ENCODE results near the gene ZNF429. TPM values are rescaled to one million over a fixed set of nuclear protein-coding genes. Genes with fewer than 3 reads are reported as not detected.
"Not testable (repeated sequence)": the region's sequence is repeated elsewhere in the genome, so short reads cannot be mapped to it uniquely, and the experiment has no call there.

The ZNF429 gene
- total RNA-seq, 1 donor from 2014 or later, result 14.0 TPM

DNA sequence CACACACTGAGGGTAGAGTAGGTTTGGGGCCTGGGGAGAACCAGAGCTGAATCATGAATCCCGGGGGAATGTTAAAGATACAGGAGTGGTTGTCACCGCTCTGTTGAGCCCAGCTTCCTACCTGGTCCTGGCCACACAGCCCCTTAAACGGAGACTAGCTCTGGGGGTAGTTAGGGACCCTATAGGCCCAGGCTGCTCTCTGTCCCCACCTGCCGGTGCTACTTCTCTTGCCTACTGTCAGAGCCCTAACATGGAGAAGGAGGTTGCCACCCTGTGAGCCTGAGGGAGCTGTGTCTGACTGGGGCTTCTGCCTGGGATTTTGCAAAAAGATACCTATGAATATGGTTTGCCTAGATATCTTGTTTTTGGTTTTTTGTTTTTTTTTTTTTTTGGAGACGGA lies 36.6 kb upstream of the ZNF429 start:
- H3K4me1 ChIP-seq, result no peaks in the 10 kb centered on the region
- DNase-seq (peak; percentile 25), ATAC-seq (no peak)
- H3K4me3 ChIP-seq, result no peak overlapping the region
- H3K36me3 ChIP-seq, result no peaks in the 10 kb centered on the region
- no peak overlapping the region for H3K27ac ChIP-seq
- intact Hi-C loops (cut with DNase I), result no loop called here
- H3K9me3 ChIP-seq, result no peaks in the 10 kb centered on the region
- TF ChIP-seq, protein P1, sequence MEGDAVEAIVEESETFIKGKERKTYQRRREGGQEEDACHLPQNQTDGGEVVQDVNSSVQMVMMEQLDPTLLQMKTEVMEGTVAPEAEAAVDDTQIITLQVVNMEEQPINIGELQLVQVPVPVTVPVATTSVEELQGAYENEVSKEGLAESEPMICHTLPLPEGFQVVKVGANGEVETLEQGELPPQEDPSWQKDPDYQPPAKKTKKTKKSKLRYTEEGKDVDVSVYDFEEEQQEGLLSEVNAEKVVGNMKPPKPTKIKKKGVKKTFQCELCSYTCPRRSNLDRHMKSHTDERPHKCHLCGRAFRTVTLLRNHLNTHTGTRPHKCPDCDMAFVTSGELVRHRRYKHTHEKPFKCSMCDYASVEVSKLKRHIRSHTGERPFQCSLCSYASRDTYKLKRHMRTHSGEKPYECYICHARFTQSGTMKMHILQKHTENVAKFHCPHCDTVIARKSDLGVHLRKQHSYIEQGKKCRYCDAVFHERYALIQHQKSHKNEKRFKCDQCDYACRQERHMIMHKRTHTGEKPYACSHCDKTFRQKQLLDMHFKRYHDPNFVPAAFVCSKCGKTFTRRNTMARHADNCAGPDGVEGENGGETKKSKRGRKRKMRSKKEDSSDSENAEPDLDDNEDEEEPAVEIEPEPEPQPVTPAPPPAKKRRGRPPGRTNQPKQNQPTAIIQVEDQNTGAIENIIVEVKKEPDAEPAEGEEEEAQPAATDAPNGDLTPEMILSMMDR (IDR thresholded peaks at IDR 0.05), result no peak
- peaks cover 3% of the 10 kb centered on the region for H3K27me3 ChIP-seq

DNA sequence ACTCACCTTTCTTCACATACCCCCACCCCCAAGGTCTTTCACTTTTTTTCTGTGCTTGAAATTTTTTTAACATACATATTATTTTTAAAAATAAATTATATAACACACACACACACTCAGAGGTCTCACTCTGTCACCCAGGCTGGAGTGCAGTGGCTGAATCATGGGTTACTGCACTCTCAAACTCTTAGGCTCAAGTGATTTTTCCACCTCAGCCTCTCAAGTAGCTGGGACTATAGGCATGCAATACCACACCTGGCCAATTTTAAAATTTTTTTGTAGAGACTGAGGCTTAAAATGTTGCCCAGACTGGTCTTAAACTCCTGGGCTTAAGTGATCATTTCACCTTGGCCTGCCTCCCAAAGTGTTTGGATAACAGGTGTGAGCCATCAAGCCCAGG lies 32.9 kb upstream of the ZNF429 start:
- TF ChIP-seq, protein P1 (IDR thresholded peaks at IDR 0.05), result no peak
- DNase-seq, result no peak
- intact Hi-C loops (cut with DNase I), result no loop called here
- Histone ChIP-seq H3K4me1 (no peaks in the 10 kb centered on the region), H3K36me3 (no peaks in the 10 kb centered on the region), H3K4me3 (no peak overlapping the region), H3K27me3 (peaks cover 10% of the 10 kb centered on the region), H3K9me3 (no peaks in the 10 kb centered on the region), H3K27ac (no peak overlapping the region)
- ATAC-seq, result peak; percentile 10

DNA sequence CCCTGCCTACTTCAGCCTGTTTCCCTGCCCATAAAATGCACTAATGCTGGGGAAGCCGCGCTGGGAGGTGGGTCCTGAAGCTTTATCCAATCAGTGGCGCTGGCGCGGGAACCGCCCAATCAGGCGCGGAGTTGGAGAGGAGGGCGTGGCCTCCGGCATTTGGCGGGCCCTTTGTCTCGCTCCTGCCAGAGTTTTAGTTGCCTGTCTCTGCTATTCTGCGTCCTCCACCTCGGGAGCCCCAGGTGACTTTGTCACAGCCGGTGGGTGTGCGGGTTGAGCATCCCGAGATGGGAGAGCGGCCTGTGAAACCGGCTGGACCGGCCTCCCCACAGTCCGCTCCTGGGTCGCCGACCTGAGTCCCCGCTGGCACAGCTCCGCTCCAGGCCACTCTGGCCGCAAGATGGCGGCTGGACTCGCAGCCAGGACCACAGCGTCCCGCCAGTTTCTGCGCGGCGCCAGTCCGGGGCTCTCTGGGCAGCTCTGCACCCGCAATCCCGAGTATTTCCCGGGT lies 30.7 kb upstream of the ZNF429 start:
- Histone ChIP-seq H3K27ac (no peak overlapping the region), H3K4me1 (no peaks in the 10 kb centered on the region), H3K36me3 (no peaks in the 10 kb centered on the region), H3K9me3 (no peaks in the 10 kb centered on the region), H3K27me3 (peaks cover 10% of the 10 kb centered on the region), H3K4me3 (peak overlapping the region; percentile 51)
- DNase-seq (peak; percentile 85), ATAC-seq (peak; percentile 97)
- intact Hi-C loops (cut with DNase I), result no loop called here
- TF ChIP-seq, protein P1 (IDR thresholded peaks at IDR 0.05), result peak; percentile 5

DNA sequence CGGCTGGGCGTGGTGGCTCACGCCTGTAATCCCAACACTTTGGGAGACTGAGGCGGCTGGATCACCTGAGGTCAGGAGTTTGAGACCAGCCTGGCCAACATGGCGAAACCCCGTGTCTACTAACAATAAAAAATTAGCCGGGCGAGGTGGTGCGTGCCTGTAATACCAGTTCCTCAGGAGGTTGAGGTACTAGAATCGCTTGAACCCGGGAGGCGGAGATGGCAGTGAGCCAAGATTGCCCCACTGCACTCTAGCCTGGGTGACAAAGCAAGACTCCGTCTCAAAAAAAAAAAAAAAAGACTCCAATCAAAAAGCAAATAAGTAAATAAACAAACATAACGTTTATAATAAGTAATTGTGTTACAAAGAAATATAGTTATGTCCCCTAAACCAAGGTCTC lies 23.0 kb upstream of the ZNF429 start:
- DNase-seq; H3K27me3 ChIP-seq; intact Hi-C loops (cut with DNase I); H3K9me3 ChIP-seq; H3K36me3 ChIP-seq; H3K4me3 ChIP-seq; H3K27ac ChIP-seq; ATAC-seq; H3K4me1 ChIP-seq: not testable (repeated sequence)

DNA sequence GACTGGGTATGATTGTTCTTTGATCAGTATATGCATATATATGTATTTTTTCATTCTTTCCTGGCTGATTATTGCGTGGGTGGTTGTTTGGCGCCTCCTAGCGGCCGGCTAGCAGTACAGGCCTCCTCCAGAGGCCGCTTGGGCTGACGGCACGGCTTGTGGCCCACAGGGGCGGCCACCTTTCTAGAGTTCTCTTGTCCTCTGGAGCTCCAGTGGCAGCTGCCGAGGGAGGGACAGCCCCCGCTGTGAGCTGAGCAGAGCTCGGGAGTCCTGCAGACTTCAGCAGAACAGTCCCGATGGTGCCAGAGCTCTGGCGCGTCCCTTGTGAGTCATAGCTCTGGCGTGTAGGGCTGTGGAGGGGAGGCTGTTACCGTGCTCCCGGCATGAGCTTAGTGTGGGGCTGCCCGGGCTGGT lies 22.5 kb upstream of the ZNF429 start:
- DNase-seq (peak; percentile 83), ATAC-seq (peak; percentile 91)
- TF ChIP-seq, protein P1 (IDR thresholded peaks at IDR 0.05), result peak; percentile 93
- H3K4me3 ChIP-seq, result no peak overlapping the region
- no peaks in the 10 kb centered on the region for H3K9me3 ChIP-seq
- no peak overlapping the region for H3K27ac ChIP-seq
- H3K36me3 ChIP-seq, result no peaks in the 10 kb centered on the region
- H3K4me1 ChIP-seq, result no peaks in the 10 kb centered on the region
- intact Hi-C loops (cut with DNase I), result no loop called here
- no peaks in the 10 kb centered on the region for H3K27me3 ChIP-seq

DNA sequence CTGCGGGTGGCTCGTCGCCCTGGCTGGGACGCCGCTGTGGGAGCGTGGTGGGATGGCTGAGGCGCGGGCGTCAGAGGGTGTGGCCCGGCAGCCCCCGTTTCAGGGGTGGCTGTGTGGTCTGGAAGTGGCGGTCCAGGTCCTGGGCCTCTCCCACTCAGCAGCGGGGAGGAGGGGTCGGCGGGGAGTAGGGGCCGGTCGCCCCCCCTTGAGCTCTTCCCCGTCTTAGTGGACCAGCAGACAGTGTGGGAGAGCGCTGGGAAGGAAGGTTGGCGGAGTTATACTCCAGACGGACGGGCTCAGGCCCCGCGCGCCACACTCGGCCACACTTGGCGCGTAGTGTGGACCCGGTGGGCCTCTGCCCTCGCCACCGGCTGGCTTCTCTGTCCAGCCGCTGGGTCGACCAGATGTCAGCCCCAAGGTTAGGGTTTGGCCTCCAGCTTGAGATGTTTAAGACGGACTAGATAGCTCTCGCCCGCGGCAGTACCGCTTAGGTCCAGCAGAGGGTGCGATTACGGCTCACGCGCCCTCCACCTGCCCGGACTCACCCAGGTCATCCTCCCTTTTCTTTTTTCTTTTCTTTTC lies 21.7 kb upstream of the ZNF429 start:
- DNase-seq (peak; percentile 79), ATAC-seq (peak; percentile 83)
- intact Hi-C loops (cut with DNase I), result no loop called here
- Histone ChIP-seq H3K27ac (no peak overlapping the region), H3K36me3 (no peaks in the 10 kb centered on the region), H3K4me1 (no peaks in the 10 kb centered on the region), H3K4me3 (peak overlapping the region; percentile 10), H3K9me3 (no peaks in the 10 kb centered on the region), H3K27me3 (no peaks in the 10 kb centered on the region)
- TF ChIP-seq, protein P1 (IDR thresholded peaks at IDR 0.05), result peak; percentile 76

All from upper lobe of right lung (tissue), 1 donor.